Measurements from ENCODE around the gene ATP13A3. TPM values are rescaled to one million over a fixed set of nuclear protein-coding genes. Genes with fewer than 3 reads are reported as not detected.

Gene ATP13A3
- total and polyA plus RNA-seq, 2 of the 4 experiments (the other 2 are of a cell fraction), result 48.1 to 154 TPM

DNA sequence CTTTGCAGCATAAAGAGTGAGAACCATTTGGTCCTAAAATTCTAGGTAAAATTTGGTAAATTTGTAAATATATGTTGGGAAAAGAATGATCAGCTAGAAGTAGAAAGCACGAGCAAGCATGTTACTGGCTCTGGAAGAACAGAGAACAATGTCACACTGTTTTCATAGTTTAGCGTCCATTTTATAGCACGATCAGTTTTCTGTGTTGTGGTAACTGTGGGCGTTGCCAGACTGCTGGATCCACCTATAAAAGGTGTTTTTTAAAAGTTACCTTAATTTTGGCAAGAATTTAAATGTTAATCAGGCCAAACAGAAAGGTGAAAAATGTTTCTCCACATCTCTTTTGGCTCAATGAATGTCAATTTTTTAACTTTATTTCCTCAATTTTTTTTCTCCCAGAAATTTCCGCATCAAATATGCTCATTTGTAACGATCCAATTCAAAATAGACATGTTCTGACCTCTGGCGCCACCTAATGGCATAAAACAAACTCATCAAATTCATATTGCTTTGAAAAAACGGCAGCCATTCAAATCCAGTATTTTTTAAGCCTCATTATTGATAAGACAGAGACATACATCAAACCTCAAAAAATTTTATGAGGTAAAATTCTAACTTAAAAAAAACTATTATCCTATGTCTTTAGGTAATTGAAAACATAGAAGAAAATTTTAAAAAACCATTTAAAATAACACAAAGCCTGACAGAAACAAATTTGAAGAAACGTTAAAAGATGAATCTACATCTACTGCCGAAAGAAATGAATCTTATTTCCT lies 82.2 kb downstream of the ATP13A3 start (continued):
- TF ChIP-seq NFE2L2 (IDR thresholded peaks at IDR 0.05; ENCODE audit: low read depth, low read length), result no peak
- no peak for TF ChIP-seq MAFK (IDR thresholded peaks at IDR 0.05; ENCODE audit: low read depth, low read length)

DNA sequence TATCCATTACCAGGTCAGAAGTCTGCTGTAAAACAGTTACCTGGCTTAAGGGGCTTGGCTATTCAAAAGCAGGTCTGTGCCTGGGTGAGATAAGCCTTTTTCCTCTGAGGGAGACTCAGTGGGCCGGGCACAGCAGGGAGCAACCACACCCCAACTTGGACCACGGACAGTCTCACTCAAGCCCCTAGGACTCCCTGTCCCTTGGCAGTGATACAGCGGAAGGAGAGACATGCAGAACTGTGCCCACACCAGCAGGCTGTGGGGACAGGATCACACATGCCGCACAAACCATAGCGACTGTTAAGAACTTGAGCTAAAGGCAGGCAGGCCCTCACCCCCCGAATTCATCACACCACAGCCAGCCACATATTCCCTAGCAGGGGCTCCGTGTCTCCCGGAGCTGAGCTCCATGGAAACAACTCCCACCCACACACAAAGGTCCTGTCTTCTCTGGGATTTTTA lies 84.9 kb downstream of the ATP13A3 start:
- Histone ChIP-seq H4K5ac (ENCODE audit: low read depth, low read length) (no peak overlapping the region), H3K27ac (ENCODE audit: insufficient read depth, low read length) (no peak overlapping the region), H2AK9ac (replicated peaks; ENCODE audit: low read depth, low read length, poor library complexity) (no peak overlapping the region), H3K4me2 (ENCODE audit: low read depth, low read length) (no peak overlapping the region), H3K4me1 (ENCODE audit: control insufficient read depth, insufficient read depth, low read length) (peaks cover 4% of the 10 kb centered on the region; the same call in 1 of the 2 replicates), H4K91ac (ENCODE audit: insufficient read depth, low read depth, low read length) (no peak overlapping the region), H3K14ac (replicated peaks; ENCODE audit: low read depth, low read length) (no peak overlapping the region), H3K9me1 (ENCODE audit: insufficient read depth, low read length) (no peaks in the 10 kb centered on the region), H3K27me3 (ENCODE audit: control insufficient read depth, insufficient read depth, low read length) (peaks cover 12% of the 10 kb centered on the region; the same call in 1 of the 2 replicates), H3K79me1 (ENCODE audit: low read depth in 1 of 2, low read length in 2 of 2) (no peaks in the 10 kb centered on the region), H3K36me3 (ENCODE audit: control insufficient read depth, insufficient read depth, low read length) (peaks cover 8% of the 10 kb centered on the region), H3K23ac (ENCODE audit: low read depth, low read length) (no peak overlapping the region), H3K56ac (ENCODE audit: extremely low read depth, insufficient read depth, low read length) (no peak overlapping the region), H3K4me3 (ENCODE audit: insufficient read depth, low read depth, low read length) (no peak overlapping the region), H2AK5ac (ENCODE audit: low read depth, low read length) (no peak overlapping the region), H2BK120ac (ENCODE audit: low read depth, low read length) (no peak overlapping the region), H4K20me1 (ENCODE audit: insufficient read depth, low read length) (no peaks in the 10 kb centered on the region; the same call in 1 of the 2 replicates), H3K9ac (ENCODE audit: low read depth, low read length) (no peak overlapping the region), H2BK15ac (ENCODE audit: low read depth, low read length) (no peak overlapping the region), H3K4ac (ENCODE audit: low read depth, low read length) (no peak overlapping the region), H2AFZ (replicated peaks; ENCODE audit: low read length, poor library complexity) (no peak overlapping the region), H4K8ac (ENCODE audit: low read depth in 2 of 2, low read length in 2 of 2) (no peak overlapping the region), H2BK20ac (ENCODE audit: low read depth, low read length) (no peak overlapping the region), H2BK5ac (ENCODE audit: low read depth, low read length, poor library complexity, severe bottlenecking) (no peak overlapping the region), H3K18ac (ENCODE audit: low read depth, low read length) (no peak overlapping the region), H3K9me3 (ENCODE audit: control insufficient read depth, insufficient read depth, low read length) (no peaks in the 10 kb centered on the region; the same call in 1 of the 2 replicates)
- in situ Hi-C loops (cut with MboI; ENCODE audit: low sequenced_read_pairs), result no loop called here
- BruUV-seq (replicated peaks), result no TSS peak
- intact Hi-C loops (cut with micrococcal nuclease), result loop anchor here (10.0 kb wide), 1 partner anchor 267 kb away; the partner anchor contains the start of gene HES1
- WGBS, 2 experiments (ENCODE audit: extremely low coverage in 2 of 2, insufficient read length in 1 of 2), result 67% methylated on average over 6 of the region's 8 CpGs; no CpG with 5 or more reads in 1 of the 2 experiments
- ATAC-seq (ENCODE audit: low read depth) (no peak), DNase-seq (no peak)
- ChIA-PET CTCF (interaction anchor here (0.7 to 2.4 kb wide), 2 partner anchors 59 to 193 kb away, joined by 4 to 10 read pairs; no protein-coding TSS in a partner anchor), POLR2A (ENCODE audit: unreplicated experiment) (interaction anchor here (0.6 kb wide), 1 partner anchor 62 kb away, joined by 5 read pairs; no protein-coding TSS in a partner anchor)
- dilution Hi-C loops (cut with HindIII; ENCODE audit: low sequenced_read_pairs, unreplicated experiment), result no loop called here
- no peak for TF ChIP-seq MAZ (IDR thresholded peaks at IDR 0.05; ENCODE audit: borderline replicate concordance, low read depth, low read length)
- TF ChIP-seq RCOR1 (IDR thresholded peaks at IDR 0.05; ENCODE audit: insufficient replicate concordance, low read length), result no peak
- TF ChIP-seq CHD1 (IDR thresholded peaks at IDR 0.05; ENCODE audit: low read depth, low read length), result no peak
- TF ChIP-seq FOS (IDR thresholded peaks at IDR 0.05; ENCODE audit: low read depth, low read length), result no peak
- TF ChIP-seq NFE2L2 (IDR thresholded peaks at IDR 0.05; ENCODE audit: low read depth, low read length), result no peak
- no peak for TF ChIP-seq CEBPB (IDR thresholded peaks at IDR 0.05; ENCODE audit: low read depth, low read length)
- TF ChIP-seq, protein P1, sequence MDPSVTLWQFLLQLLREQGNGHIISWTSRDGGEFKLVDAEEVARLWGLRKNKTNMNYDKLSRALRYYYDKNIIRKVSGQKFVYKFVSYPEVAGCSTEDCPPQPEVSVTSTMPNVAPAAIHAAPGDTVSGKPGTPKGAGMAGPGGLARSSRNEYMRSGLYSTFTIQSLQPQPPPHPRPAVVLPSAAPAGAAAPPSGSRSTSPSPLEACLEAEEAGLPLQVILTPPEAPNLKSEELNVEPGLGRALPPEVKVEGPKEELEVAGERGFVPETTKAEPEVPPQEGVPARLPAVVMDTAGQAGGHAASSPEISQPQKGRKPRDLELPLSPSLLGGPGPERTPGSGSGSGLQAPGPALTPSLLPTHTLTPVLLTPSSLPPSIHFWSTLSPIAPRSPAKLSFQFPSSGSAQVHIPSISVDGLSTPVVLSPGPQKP (IDR thresholded peaks at IDR 0.05; ENCODE audit: borderline replicate concordance, low read depth, low read length), result no peak
- TF ChIP-seq SMC3 (IDR thresholded peaks at IDR 0.05; ENCODE audit: low read depth, low read length), result no peak
- TF ChIP-seq, protein P2, sequence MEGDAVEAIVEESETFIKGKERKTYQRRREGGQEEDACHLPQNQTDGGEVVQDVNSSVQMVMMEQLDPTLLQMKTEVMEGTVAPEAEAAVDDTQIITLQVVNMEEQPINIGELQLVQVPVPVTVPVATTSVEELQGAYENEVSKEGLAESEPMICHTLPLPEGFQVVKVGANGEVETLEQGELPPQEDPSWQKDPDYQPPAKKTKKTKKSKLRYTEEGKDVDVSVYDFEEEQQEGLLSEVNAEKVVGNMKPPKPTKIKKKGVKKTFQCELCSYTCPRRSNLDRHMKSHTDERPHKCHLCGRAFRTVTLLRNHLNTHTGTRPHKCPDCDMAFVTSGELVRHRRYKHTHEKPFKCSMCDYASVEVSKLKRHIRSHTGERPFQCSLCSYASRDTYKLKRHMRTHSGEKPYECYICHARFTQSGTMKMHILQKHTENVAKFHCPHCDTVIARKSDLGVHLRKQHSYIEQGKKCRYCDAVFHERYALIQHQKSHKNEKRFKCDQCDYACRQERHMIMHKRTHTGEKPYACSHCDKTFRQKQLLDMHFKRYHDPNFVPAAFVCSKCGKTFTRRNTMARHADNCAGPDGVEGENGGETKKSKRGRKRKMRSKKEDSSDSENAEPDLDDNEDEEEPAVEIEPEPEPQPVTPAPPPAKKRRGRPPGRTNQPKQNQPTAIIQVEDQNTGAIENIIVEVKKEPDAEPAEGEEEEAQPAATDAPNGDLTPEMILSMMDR (conservative IDR thresholded peaks at IDR 0.05; ENCODE audit: low read depth, low read length), result no peak
- no peak for TF ChIP-seq RFX5 (IDR thresholded peaks at IDR 0.05; ENCODE audit: low read depth, low read length)
- TF ChIP-seq MXI1 (IDR thresholded peaks at IDR 0.05; ENCODE audit: borderline replicate concordance, low read depth, low read length), result no peak

All from IMR-90 (cell line).